Fibroblast of peridontal ligament (primary cell): Measurements from ENCODE around the gene RNPEPL1.

Experiments used
- DNase-seq: peaks from one replicate; pipeline ENCODE4 v3.0.0-alpha.2; 2010; ENCODE audit errors: extremely low read depth

Gene RNPEPL1

GRCh38 chr2:240576436-240577205, 8.3 kb downstream of the RNPEPL1 start:
- no peak for DNase-seq

- DNase-seq: no peak
Observed at GRCh38 chr2:240577281-240578109, 9.2 kb downstream of the RNPEPL1 start.

GRCh38 chr2:240578110-240578450, 9.8 kb downstream of the RNPEPL1 start:
- DNase-seq: no peak

- no peak for DNase-seq
Observed at GRCh38 chr2:240578488-240578887, 10.2 kb downstream of the RNPEPL1 start.

GRCh38 chr2:240579071-240579762, 10.9 kb downstream of the RNPEPL1 start:
- no peak for DNase-seq

- DNase-seq: peak; percentile 61
Observed at GRCh38 chr2:240579771-240580614, 11.7 kb downstream of the RNPEPL1 start.

GRCh38 chr2:240581811-240582210, 13.5 kb downstream of the RNPEPL1 start:
- DNase-seq: no peak

GRCh38 chr2:240582781-240583180, 14.5 kb downstream of the RNPEPL1 start:
- DNase-seq: no peak

- no peak for DNase-seq
Observed at GRCh38 chr2:240583774-240584173, 15.5 kb downstream of the RNPEPL1 start.

GRCh38 chr2:240584486-240585031, 16.3 kb downstream of the RNPEPL1 start:
- no peak for DNase-seq

GRCh38 chr2:240585101-240585500, 16.8 kb downstream of the RNPEPL1 start:
- DNase-seq: no peak

- DNase-seq: no peak
Observed at GRCh38 chr2:240585681-240586197, 17.5 kb downstream of the RNPEPL1 start.

GRCh38 chr2:240586198-240586918, 18.1 kb downstream of the RNPEPL1 start, which contains the start of gene CAPN10:
TSS of gene CAPN10 (plus strand) at chr2:240586734. CDS start at chr2:240586912, 178 bp downstream.
- peak; percentile 89 for DNase-seq

GRCh38 chr2:240586919-240587800, 18.9 kb downstream of the RNPEPL1 start:
- DNase-seq: no peak

GRCh38 chr2:240588006-240588655, 19.8 kb downstream of the RNPEPL1 start:
- DNase-seq: no peak

GRCh38 chr2:240588669-240589068, 20.4 kb downstream of the RNPEPL1 start:
- no peak for DNase-seq

- no peak for DNase-seq
Observed at GRCh38 chr2:240589375-240589774, 21.1 kb downstream of the RNPEPL1 start.

GRCh38 chr2:240589850-240590525, 21.7 kb downstream of the RNPEPL1 start:
- DNase-seq: no peak
